IPS-NIHi7 (cell line): Measurements from ENCODE around the gene CT45A1.
"Not testable (repeated sequence)": the region's sequence is repeated elsewhere in the genome, so short reads cannot be mapped to it uniquely, and the experiment has no call there.

Experiments
- DNase-seq: peaks from one replicate; pipeline ENCODE4 v3.0.0; 2012; ENCODE audit warnings: mixed read lengths; ENCODE audit errors: extremely low spot score

Gene CT45A1

GRCh38 chrX:135713183-135713689 lies at the start of gene CT45A1:
CT45A1 (plus strand) TSS chrX:135713639; CDS start chrX:135718941, 5,302 bp downstream.
- DNase-seq, result not testable (repeated sequence)

DNA sequence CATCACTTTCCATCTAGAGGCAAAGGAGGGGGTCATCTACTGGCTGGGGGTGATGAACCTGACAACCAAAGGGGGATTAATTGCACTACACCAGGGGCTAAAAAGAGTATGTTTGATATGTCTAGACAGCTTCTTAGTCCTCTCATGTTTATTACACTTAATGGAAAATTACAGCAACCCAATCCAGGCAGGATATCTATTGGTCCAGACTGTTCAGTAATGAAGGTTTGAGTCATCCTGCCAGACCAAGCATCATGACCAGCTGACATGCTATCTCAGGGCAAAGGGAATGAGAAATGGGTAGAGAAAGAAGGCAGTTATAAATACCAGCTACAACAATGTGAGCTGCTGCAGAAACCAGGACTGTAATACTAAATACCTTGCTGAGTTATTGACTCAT lies 40.5 kb upstream of the CT45A1 start:
- not testable (repeated sequence) for DNase-seq

- DNase-seq, result no peak
Observed at GRCh38 chrX:135688137-135688536, 25.3 kb upstream of the CT45A1 start.

DNA sequence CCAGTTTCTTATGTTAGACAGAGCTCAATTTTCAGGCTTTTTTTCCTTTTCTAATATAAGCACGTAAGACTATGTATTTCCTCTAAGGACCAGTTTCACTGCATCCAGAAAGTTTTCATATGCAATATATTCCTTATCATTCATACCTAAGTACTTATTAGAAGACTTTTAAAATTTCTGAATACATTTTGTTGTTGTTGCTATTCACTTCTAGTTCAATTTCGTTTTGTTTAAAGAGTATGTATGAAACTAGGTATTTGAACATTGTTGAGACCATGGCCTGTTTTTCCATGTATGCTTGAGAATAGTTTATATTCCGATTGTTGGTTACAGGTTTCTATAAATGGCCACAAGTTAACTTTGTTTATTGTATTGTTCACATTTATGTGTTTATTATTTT lies 18.0 kb upstream of the CT45A1 start:
- no peak for DNase-seq

GRCh38 chrX:135697601-135698000 lies 15.8 kb upstream of the CT45A1 start:
- DNase-seq, result no peak

DNA sequence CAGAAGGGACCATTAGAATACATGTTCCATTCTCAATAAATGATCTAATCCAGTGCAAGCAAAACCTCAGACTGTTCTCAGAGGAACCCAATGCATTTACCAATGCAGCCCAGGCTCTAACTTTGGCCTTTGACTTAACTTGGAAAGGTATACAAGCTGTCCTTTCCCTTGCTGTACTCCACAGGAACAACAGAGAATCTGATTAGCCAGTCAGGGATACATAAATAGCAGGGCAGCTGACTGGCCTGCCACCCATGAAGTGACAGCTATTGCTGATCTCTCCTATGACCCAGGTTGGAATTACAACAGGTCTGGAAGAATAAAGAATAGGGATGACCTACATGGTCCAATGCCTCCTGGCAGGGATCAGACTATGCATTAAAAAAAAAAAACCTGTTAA lies 14.5 kb upstream of the CT45A1 start:
- DNase-seq, result no peak

- DNase-seq, result peak; percentile 60
Observed at GRCh38 chrX:135707880-135708279, 5.6 kb upstream of the CT45A1 start.

GRCh38 chrX:135713795-135714194 lies 356 bp downstream of the CT45A1 start:
- DNase-seq, result no peak

GRCh38 chrX:135734666-135735065 lies 21.2 kb downstream of the CT45A1 start:
- not testable (repeated sequence) for DNase-seq

DNA sequence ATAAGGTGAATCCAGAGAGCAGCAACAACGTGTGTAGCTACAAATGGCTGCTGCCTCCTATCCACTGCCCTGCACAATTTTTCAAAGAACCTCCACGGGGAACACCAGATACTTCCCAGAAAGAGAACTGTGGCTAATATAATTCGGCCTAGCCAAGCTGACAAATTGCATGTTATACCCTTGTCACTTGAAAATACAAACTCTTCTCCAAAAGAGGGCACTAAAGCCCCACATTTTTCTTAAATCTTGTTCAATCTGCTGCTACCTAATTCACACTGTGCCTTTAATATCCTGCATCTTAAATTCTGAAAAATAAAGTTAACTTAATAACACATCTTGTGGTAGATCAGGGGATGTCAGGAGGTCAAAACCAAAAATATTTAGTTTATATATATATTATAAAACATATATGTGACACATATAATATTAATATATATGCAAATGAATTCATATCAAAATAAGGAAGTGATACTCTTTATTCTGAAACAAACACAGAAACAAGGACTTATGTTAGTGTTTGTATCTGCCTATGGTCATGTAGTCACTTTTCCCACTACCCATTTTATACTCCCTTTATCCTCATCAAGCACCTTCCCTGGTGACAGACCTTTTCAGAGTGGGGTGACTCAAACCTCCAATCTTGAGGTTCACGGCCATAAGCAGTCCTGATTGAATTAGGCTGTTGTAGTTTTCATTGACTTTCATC lies 24.1 kb downstream of the CT45A1 start:
- DNase-seq, result no peak

- peak; percentile 38 for DNase-seq
Observed at GRCh38 chrX:135740681-135741149, 27.3 kb downstream of the CT45A1 start.

DNA sequence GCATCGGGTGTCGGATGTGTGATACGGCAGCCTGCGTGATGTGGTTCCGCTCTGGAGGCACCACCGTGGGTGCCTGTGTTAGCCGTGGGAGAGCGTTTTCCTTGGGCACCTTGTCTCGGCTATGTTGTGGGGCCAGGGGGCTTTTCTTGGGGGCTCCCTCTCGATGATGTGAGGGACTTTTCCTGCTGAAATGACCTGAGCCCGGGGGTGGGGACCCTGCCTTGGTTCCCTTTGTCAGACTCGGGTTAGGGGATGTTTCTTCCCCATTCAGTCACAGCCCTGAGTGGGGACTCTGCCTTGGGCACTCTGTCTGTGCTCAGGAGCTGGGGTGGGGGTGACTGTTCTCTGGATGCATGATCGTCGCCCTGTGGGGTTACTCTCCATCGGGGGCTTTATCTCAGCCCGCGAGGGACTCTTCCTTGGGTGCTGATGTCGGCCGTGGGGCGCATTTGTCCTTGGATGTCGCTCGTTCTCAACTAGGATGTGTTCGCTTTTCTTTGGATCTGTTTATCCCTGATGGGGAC lies 27.8 kb downstream of the CT45A1 start:
- no peak for DNase-seq

GRCh38 chrX:135744739-135745138 lies 31.3 kb downstream of the CT45A1 start:
- not testable (repeated sequence) for DNase-seq

DNA sequence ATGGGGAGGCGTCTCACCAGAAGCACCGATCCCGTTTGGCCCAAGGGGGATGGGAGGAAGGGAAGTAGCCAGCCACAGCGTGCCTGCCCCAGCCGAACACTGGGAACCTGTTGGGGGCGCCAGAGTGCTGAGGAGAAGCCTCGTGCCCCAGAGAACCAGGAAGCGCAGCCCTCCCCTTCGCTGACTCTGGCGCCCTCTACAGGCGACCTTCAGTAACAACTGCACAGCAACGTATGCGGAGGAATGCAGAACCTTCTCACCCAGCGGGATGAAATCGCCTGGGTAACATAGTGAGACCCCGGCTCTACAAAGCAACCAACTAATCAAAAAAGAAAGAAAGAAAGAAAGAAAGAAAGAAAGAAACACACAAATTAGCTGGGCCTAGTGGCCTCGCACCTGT lies 54.7 kb downstream of the CT45A1 start, which contains the start of gene CT45A3:
Gene CT45A3, minus strand, starts transcription at position 101 of the 400 bp plus-strand sequence. CDS start 3,747 bp downstream, outside the sequence.
- DNase-seq, result not testable (repeated sequence)
